ENCODE results near the gene ABCA9.

DNA sequence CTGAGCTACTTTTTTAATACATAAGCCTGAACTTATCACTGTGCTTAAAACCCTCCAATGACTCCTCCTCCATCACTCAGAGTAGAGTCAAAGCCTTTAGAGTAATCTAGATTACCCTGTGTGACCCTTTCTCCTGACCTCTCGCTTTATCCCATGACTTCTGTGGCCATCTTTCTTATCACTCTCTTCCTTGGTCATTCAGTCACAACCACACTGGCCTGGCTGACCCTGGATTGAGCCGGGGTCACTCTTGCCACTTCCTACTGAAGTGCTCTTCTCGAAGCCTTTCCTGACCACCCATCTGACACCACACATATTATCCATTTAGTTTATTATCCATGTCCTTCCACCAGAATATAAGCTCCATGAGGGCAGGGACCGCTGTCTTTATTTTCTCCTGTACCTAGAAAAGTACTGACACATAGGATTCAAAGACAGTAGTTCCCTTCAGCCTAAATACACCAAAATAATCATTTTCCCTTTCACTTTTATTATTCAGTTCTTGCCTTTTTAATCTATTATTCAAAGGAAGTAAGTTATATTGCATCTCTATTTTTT, 28.0 kb upstream of the ABCA9 start:
- no peak for TF ChIP-seq CREM (CRISPR knock-in tag; IDR thresholded peaks at IDR 0.05)
- TF ChIP-seq, protein P1, sequence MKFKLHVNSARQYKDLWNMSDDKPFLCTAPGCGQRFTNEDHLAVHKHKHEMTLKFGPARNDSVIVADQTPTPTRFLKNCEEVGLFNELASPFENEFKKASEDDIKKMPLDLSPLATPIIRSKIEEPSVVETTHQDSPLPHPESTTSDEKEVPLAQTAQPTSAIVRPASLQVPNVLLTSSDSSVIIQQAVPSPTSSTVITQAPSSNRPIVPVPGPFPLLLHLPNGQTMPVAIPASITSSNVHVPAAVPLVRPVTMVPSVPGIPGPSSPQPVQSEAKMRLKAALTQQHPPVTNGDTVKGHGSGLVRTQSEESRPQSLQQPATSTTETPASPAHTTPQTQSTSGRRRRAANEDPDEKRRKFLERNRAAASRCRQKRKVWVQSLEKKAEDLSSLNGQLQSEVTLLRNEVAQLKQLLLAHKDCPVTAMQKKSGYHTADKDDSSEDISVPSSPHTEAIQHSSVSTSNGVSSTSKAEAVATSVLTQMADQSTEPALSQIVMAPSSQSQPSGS (CRISPR knock-in tag; IDR thresholded peaks at IDR 0.05; ENCODE audit: borderline replicate concordance, low read depth), result no peak
- TF ChIP-seq, protein P2, sequence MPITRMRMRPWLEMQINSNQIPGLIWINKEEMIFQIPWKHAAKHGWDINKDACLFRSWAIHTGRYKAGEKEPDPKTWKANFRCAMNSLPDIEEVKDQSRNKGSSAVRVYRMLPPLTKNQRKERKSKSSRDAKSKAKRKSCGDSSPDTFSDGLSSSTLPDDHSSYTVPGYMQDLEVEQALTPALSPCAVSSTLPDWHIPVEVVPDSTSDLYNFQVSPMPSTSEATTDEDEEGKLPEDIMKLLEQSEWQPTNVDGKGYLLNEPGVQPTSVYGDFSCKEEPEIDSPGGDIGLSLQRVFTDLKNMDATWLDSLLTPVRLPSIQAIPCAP (CRISPR knock-in tag; IDR thresholded peaks at IDR 0.05), result no peak
- TF ChIP-seq, protein P3, sequence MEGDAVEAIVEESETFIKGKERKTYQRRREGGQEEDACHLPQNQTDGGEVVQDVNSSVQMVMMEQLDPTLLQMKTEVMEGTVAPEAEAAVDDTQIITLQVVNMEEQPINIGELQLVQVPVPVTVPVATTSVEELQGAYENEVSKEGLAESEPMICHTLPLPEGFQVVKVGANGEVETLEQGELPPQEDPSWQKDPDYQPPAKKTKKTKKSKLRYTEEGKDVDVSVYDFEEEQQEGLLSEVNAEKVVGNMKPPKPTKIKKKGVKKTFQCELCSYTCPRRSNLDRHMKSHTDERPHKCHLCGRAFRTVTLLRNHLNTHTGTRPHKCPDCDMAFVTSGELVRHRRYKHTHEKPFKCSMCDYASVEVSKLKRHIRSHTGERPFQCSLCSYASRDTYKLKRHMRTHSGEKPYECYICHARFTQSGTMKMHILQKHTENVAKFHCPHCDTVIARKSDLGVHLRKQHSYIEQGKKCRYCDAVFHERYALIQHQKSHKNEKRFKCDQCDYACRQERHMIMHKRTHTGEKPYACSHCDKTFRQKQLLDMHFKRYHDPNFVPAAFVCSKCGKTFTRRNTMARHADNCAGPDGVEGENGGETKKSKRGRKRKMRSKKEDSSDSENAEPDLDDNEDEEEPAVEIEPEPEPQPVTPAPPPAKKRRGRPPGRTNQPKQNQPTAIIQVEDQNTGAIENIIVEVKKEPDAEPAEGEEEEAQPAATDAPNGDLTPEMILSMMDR (IDR thresholded peaks at IDR 0.05), result no peak
- TF ChIP-seq ZNF232 (CRISPR knock-in tag; IDR thresholded peaks at IDR 0.05), result no peak
- TF ChIP-seq NFYB (CRISPR knock-in tag; conservative IDR thresholded peaks at IDR 0.05; ENCODE audit: low read depth), result no peak
- TF ChIP-seq NFE2L1 (CRISPR knock-in tag; IDR thresholded peaks at IDR 0.05), result no peak
- no peak for TF ChIP-seq ATF6 (CRISPR knock-in tag; IDR thresholded peaks at IDR 0.05)
- no peak for TF ChIP-seq CBFB (CRISPR knock-in tag; IDR thresholded peaks at IDR 0.05; ENCODE audit: low read depth)
- no peak for TF ChIP-seq ELF4 (CRISPR knock-in tag; IDR thresholded peaks at IDR 0.05; ENCODE audit: low read depth)
- TF ChIP-seq, protein P4, sequence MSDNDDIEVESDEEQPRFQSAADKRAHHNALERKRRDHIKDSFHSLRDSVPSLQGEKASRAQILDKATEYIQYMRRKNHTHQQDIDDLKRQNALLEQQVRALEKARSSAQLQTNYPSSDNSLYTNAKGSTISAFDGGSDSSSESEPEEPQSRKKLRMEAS (CRISPR knock-in tag; IDR thresholded peaks at IDR 0.05), result no peak
- TF ChIP-seq, protein P5, sequence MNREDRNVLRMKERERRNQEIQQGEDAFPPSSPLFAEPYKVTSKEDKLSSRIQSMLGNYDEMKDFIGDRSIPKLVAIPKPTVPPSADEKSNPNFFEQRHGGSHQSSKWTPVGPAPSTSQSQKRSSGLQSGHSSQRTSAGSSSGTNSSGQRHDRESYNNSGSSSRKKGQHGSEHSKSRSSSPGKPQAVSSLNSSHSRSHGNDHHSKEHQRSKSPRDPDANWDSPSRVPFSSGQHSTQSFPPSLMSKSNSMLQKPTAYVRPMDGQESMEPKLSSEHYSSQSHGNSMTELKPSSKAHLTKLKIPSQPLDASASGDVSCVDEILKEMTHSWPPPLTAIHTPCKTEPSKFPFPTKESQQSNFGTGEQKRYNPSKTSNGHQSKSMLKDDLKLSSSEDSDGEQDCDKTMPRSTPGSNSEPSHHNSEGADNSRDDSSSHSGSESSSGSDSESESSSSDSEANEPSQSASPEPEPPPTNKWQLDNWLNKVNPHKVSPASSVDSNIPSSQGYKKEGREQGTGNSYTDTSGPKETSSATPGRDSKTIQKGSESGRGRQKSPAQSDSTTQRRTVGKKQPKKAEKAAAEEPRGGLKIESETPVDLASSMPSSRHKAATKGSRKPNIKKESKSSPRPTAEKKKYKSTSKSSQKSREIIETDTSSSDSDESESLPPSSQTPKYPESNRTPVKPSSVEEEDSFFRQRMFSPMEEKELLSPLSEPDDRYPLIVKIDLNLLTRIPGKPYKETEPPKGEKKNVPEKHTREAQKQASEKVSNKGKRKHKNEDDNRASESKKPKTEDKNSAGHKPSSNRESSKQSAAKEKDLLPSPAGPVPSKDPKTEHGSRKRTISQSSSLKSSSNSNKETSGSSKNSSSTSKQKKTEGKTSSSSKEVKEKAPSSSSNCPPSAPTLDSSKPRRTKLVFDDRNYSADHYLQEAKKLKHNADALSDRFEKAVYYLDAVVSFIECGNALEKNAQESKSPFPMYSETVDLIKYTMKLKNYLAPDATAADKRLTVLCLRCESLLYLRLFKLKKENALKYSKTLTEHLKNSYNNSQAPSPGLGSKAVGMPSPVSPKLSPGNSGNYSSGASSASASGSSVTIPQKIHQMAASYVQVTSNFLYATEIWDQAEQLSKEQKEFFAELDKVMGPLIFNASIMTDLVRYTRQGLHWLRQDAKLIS (CRISPR knock-in tag; IDR thresholded peaks at IDR 0.05; ENCODE audit: borderline replicate concordance), result no peak
- TF ChIP-seq EMX1 (CRISPR knock-in tag; IDR thresholded peaks at IDR 0.05), result no peak
